CD4-positive, alpha-beta T cell (primary cell): ENCODE measurements around the gene KLHL3. TPM values are rescaled to one million over a fixed set of nuclear protein-coding genes. Genes with fewer than 3 reads are reported as not detected.

Experiments used
- ATAC-seq: fragments of 200-7000 bp; cut with Tn5 transposase; one replicate; pipeline ENCODE4 v1.10.0; 2022; ENCODE audit warnings: mild to moderate bottlenecking; ENCODE audit not compliant: poor library complexity
- CTCF ChIA-PET: fragments of 350-600 bp; sonication (Branson Sonifier 250); formaldehyde crosslinking; loops from one replicate; lab custom pipeline; 2021; ENCODE audit warnings: antibody characterized with exemption, inconsistent platforms; lab: Charles Lee
- POLR2A ChIA-PET: fragments of 350-600 bp; sonication (Branson Sonifier 250); formaldehyde crosslinking; loops from one replicate; lab custom pipeline; 2021; ENCODE audit warnings: antibody characterized with exemption, inconsistent platforms; lab: Charles Lee
- DNase-seq, 14 experiments: peaks; one replicate each; pipeline ENCODE4 v3.0.0-alpha.2; 2013 to 2020; ENCODE audit warnings: mixed read lengths in 2 of 14
- H3K27ac ChIP-seq, 2 donors: one replicate each; pipeline versions ENCODE4 v1.5.1 to v1.7.0; 2013; ENCODE audit warnings: low read length in 2 of 2, low read depth in 1 of 2, mild to moderate bottlenecking in 1 of 2
- H3K27me3 ChIP-seq, 2 experiments: 1 replicate in 1 of 2; 2 replicates in 1 of 2; pipeline versions ENCODE4 v1.6.1 to v1.7.0; 2013; ENCODE audit warnings: low read length in 2 of 2, control low read depth in 1 of 2, mild to moderate bottlenecking in 1 of 2, moderate library complexity in 1 of 2; ENCODE audit not compliant: insufficient read depth in 2 of 2, control insufficient read depth in 1 of 2
- H3K36me3 ChIP-seq: one replicate; pipeline ENCODE4 v1.6.1; 2013; ENCODE audit warnings: low read length, control low read depth; ENCODE audit not compliant: insufficient read depth
- H3K4me1 ChIP-seq: one replicate; pipeline ENCODE4 v1.6.1; 2013; ENCODE audit warnings: low read length, control low read depth; ENCODE audit not compliant: insufficient read depth
- H3K4me3 ChIP-seq: one replicate; pipeline ENCODE4 v1.5.1; 2013; ENCODE audit warnings: mild to moderate bottlenecking, low read length, moderate library complexity
- H3K9me3 ChIP-seq, 2 experiments: 1 replicate in 1 of 2; 2 replicates in 1 of 2; pipeline versions ENCODE4 v1.6.1 to v1.7.0; 2013; ENCODE audit warnings: low read length in 2 of 2, mild to moderate bottlenecking in 2 of 2, control low read depth in 1 of 2, moderate library complexity in 1 of 2; ENCODE audit not compliant: control insufficient read depth in 1 of 2, insufficient read depth in 1 of 2
- H3K27ac Mint-ChIP-seq: one replicate; pipeline ENCODE4 v1.8.0; 2020; ENCODE audit warnings: mixed read lengths
- H3K27me3 Mint-ChIP-seq: one replicate; pipeline ENCODE4 v1.8.0; 2021; ENCODE audit warnings: mixed read lengths
- H3K36me3 Mint-ChIP-seq: one replicate; pipeline ENCODE4 v1.8.0; 2021; ENCODE audit warnings: low read depth, mixed read lengths
- H3K4me1 Mint-ChIP-seq: one replicate; pipeline ENCODE4 v1.8.0; 2021; ENCODE audit warnings: low read depth, mixed read lengths
- H3K4me3 Mint-ChIP-seq: one replicate; pipeline ENCODE4 v1.8.0; 2020; ENCODE audit warnings: mild to moderate bottlenecking, mixed read lengths
- H3K9me3 Mint-ChIP-seq: one replicate; pipeline ENCODE4 v1.8.0; 2020; ENCODE audit warnings: mixed read lengths
- CTCF ChIP-seq: fragments of 200-600 bp; IDR thresholded peaks from one replicate; pipeline ENCODE4 v1.8.0; 2022; ENCODE audit warnings: antibody characterized with exemption, mild to moderate bottlenecking
- intact Hi-C, 2 experiments: fragments of 100-400 bp; cut with DNase I in 1 of 2; cut with micrococcal nuclease in 1 of 2; formaldehyde crosslinking; loops; one replicate each; pipeline versions ENCODE4 v1.15.1 to v1.9.0; 2023 to 2025; cut with DNase I, micrococcal nuclease
- total RNA-seq, 174 experiments: library from RNA in 2 of 174; stranded (reverse) in 2 of 174; gene quantifications; one replicate each; pipeline ENCODE4 v1.2.3 and lab custom pipeline; 2021 to 2026

The KLHL3 gene
- total RNA-seq, 2 experiments from 2014 or later: 22.0 to 25.9 TPM

- Mint-ChIP-seq H3K27ac (no peak overlapping the region), H3K4me3 (no peak overlapping the region), H3K36me3 (no peaks in the 10 kb centered on the region), H3K9me3 (peaks cover 2% of the 10 kb centered on the region), H3K27me3 (no peaks in the 10 kb centered on the region), H3K4me1 (peaks cover 20% of the 10 kb centered on the region)
- POLR2A ChIA-PET: interaction anchor here (0.9 to 4.3 kb wide), 7 partner anchors 9 to 147 kb away, joined by 3 to 44 read pairs (median 5); partner anchors contain the start of genes HNRNPA0 and PKD2L2
- Histone ChIP-seq H3K36me3 (no peaks in the 10 kb centered on the region), H3K9me3 (no peaks in the 10 kb centered on the region), H3K27ac (no peak overlapping the region), H3K4me3 (no peak overlapping the region), H3K27me3 (no peaks in the 10 kb centered on the region), H3K4me1 (peaks cover 12% of the 10 kb centered on the region)
- CTCF ChIA-PET: interaction anchor here (1.0 to 4.8 kb wide), 7 partner anchors 11 to 112 kb away, joined by 3 to 88 read pairs (median 8); partner anchors contain the start of gene HNRNPA0
- intact Hi-C loops: loop anchor here in 1 of 2 experiments (1.0 to 2.0 kb wide), 2 partner anchors 45 to 112 kb away; no protein-coding TSS in a partner anchor
- no peak for DNase-seq
- no peak for ATAC-seq
- no peak for TF ChIP-seq CTCF
These were observed 5.8 kb upstream of the KLHL3 start for GRCh38 chr5:137741718-137742117.

GRCh38 chr5:137739737-137740136, 3.8 kb upstream of the KLHL3 start:
- H3K27me3 ChIP-seq: no peaks in the 10 kb centered on the region
- Mint-ChIP-seq H3K27me3 (no peaks in the 10 kb centered on the region), H3K4me1 (peaks cover 20% of the 10 kb centered on the region), H3K36me3 (no peaks in the 10 kb centered on the region), H3K9me3 (peaks cover 2% of the 10 kb centered on the region), H3K4me3 (no peak overlapping the region), H3K27ac (no peak overlapping the region)
- no peak for TF ChIP-seq CTCF
- H3K36me3 ChIP-seq: no peaks in the 10 kb centered on the region
- ChIA-PET CTCF (interaction anchor here (4.3 to 4.8 kb wide), 2 partner anchors 79 to 80 kb away, joined by 26 to 88 read pairs; no protein-coding TSS in a partner anchor), POLR2A (interaction anchor here (0.8 to 4.3 kb wide), 4 partner anchors 7 to 79 kb away, joined by 3 to 44 read pairs (median 5); partner anchors contain the start of gene HNRNPA0)
- intact Hi-C loops: loop anchor here in 1 of 2 experiments (2.0 kb wide), 1 partner anchor 43 kb away; no protein-coding TSS in a partner anchor
- ATAC-seq (no peak), DNase-seq (no peak)
- H3K4me3 ChIP-seq: no peak overlapping the region
- peaks cover 30% of the 10 kb centered on the region for H3K4me1 ChIP-seq
- H3K9me3 ChIP-seq: no peaks in the 10 kb centered on the region
- H3K27ac ChIP-seq: no peak overlapping the region

- intact Hi-C loops: no loop called here
- H3K4me3 Mint-ChIP-seq: no peak overlapping the region
- ATAC-seq (no peak), DNase-seq (no peak)
- peaks cover 2% of the 10 kb centered on the region for H3K9me3 Mint-ChIP-seq
- H3K9me3 ChIP-seq: no peaks in the 10 kb centered on the region
- no peaks in the 10 kb centered on the region for H3K36me3 ChIP-seq
- no peak overlapping the region for H3K27ac ChIP-seq
- no peaks in the 10 kb centered on the region for H3K36me3 Mint-ChIP-seq
- H3K27me3 Mint-ChIP-seq: no peaks in the 10 kb centered on the region
- H3K4me1 ChIP-seq: peaks cover 38% of the 10 kb centered on the region
- TF ChIP-seq CTCF: no peak
- ChIA-PET POLR2A (interaction anchor here (0.6 to 1.9 kb wide), 3 partner anchors 8 to 247 kb away, joined by 3 to 7 read pairs (median 3); no protein-coding TSS in a partner anchor), CTCF (interaction anchor here (4.3 kb wide), 1 partner anchor 79 kb away, joined by 26 read pairs; no protein-coding TSS in a partner anchor)
- H3K27ac Mint-ChIP-seq: no peak overlapping the region
- H3K4me3 ChIP-seq: no peak overlapping the region
- H3K27me3 ChIP-seq: no peaks in the 10 kb centered on the region
- H3K4me1 Mint-ChIP-seq: peaks cover 20% of the 10 kb centered on the region
These were observed 3.1 kb upstream of the KLHL3 start for GRCh38 chr5:137738947-137739346.
